Posterior cingulate gyrus (tissue), 11 donors: ENCODE results near the gene RPL34.
A peak's percentile ranks its signal among the peaks of the same experiment; 100 is the strongest.
"Not testable (repeated sequence)": the region's sequence is repeated elsewhere in the genome, so short reads cannot be mapped to it uniquely, and the experiment has no call there.

Experiments
- DNase-seq, 10 donors: peaks; one replicate each; pipeline versions ENCODE4 v3.0.0 to v3.0.0-alpha.2; 2020 to 2021; ENCODE audit warnings: mixed read lengths in 3 of 10
- intact Hi-C: fragments of 100-400 bp; cut with DNase I; formaldehyde crosslinking; loops from one replicate; pipeline ENCODE4 v1.15.1; 2023

The RPL34 gene

GRCh38 chr4:108620101-108620932 is at the start of gene RPL34:
Gene RPL34 (plus strand): TSS chr4:108620576. CDS start chr4:108621960, 1,384 bp downstream.
- DNase-seq, result peak; percentile 92 to 100 (median 96)
- intact Hi-C loops, result loop anchor here (1.0 kb wide), 1 partner anchor 30 kb away; the partner anchor contains the start of gene OSTC

- intact Hi-C loops, result loop anchor here (5.0 kb wide), 1 partner anchor 554 kb away; no protein-coding TSS in a partner anchor
These were observed 49.3 kb upstream of the RPL34 start for GRCh38 chr4:108570993-108571569.

GRCh38 chr4:108574402-108574801 is 46.0 kb upstream of the RPL34 start:
- intact Hi-C loops, result loop anchor here (5.0 kb wide), 1 partner anchor 557 kb away; no protein-coding TSS in a partner anchor
- no peak for DNase-seq

More at GRCh38 chr4:108570993-108571569, 49.3 kb upstream of the RPL34 start:
- no peak for DNase-seq

DNA sequence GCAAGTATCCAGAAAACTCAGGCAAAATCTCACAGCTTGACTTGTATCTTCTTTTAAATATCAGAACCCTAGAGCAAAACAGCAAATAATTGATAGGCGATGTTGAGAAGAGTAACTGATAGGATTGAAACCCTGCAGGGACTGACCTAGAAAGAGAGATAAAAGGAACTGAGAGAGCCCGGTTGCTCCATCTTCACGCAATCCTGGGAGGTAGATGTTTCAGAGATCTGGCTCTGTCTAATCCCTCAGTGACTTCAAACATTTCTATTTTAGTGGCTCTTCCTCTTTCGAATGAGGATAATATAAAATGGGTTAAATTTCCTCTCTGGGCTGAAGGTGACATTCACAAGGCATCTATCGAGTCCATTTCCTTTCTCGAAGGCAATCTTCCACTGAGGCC is 39.3 kb upstream of the RPL34 start:
- no peak for DNase-seq
- intact Hi-C loops, result no loop called here

DNA sequence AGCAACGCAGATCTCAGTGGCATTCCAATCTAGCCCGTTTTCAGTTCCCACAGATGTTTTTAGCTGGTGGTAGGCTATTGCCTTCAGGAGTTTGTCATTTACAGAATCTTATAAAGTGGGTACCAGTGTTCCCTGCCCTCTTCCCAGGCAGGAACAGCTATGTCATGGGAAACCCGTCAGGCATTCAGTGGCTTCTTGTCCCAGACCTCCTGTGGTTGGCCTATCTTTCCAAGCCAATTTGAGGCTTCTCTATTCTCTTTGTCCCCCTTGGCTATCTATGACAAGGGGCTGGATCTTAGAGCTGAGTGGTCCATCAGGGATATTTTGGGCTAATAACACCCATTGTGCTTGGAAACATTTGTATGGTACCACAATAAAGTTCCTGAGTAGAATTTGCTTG is 33.6 kb upstream of the RPL34 start:
- no peak for DNase-seq
- intact Hi-C loops, result no loop called here

DNA sequence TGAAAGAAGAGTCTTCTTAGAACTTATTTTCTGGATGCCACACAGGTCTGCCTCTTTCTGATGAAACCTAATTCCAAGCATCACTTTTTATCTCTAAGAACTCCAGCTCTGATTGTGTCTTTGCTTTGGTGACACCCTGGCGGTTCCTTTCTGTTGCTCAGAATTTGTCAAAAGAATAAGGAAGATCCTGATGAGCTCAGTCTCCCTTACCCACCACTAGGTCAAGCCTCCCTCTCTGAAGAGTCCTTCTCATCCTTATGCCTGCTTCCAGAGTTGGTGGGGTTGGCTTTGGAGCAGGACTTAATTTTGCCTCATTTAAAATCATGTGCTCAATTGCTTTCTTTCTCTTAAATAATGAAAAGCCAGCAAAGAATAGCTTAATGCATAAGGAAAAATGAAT is 31.5 kb upstream of the RPL34 start:
- intact Hi-C loops, result no loop called here

GRCh38 chr4:108589961-108590360 is 30.4 kb upstream of the RPL34 start:
- DNase-seq, result no peak
- intact Hi-C loops, result no loop called here

More for the DNA sequence above, 31.5 kb upstream of the RPL34 start:
- DNase-seq, result no peak

DNA sequence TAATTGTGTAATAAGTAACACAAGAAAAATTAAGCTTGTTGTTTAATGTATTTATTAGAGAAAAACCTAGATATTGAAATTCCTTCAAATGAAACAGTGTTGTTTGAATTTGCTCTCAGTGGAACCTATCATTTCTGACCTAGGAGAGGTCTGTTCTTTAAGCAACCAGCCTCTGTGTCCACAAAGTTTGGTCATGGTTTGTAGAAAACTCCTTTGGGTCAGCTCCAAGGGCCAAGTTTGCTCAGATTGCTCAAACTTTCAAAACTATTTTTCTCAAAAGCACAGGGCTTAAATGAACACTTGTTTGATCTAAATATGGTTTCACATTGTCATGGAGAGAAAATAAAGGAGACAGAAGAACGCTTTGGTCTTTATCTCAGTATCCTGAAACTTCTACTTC is 29.6 kb upstream of the RPL34 start:
- DNase-seq, result no peak
- intact Hi-C loops, result no loop called here

GRCh38 chr4:108592674-108592986 is 27.7 kb upstream of the RPL34 start:
- intact Hi-C loops, result no loop called here
- DNase-seq, result no peak

GRCh38 chr4:108594296-108594695 is 26.1 kb upstream of the RPL34 start:
- DNase-seq, intact Hi-C loops: not testable (repeated sequence)

- DNase-seq, result no peak
- intact Hi-C loops, result no loop called here
These were observed 24.0 kb upstream of the RPL34 start for GRCh38 chr4:108596344-108596743.

- intact Hi-C loops, result no loop called here
- no peak for DNase-seq
These were observed 19.3 kb upstream of the RPL34 start for GRCh38 chr4:108601106-108601505.

DNA sequence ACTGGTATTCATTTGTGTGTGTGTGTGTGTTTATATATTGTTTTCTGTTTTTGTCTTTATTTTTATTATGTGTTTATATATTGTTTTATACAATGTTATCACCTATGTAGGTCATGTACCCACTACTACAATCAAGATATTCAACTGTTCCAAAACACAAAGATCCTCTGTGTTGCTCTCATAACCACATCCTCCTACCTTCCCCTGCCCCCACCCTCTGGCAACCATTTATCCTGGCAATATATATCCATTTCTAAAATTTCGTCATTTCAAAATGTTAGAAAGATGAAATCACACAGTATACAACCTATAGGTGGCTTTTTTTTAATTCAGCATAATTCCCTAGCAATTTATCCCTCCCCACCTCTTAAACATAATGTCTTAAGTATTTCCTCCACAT is 18.8 kb upstream of the RPL34 start:
- DNase-seq, result no peak
- intact Hi-C loops, result no loop called here

DNA sequence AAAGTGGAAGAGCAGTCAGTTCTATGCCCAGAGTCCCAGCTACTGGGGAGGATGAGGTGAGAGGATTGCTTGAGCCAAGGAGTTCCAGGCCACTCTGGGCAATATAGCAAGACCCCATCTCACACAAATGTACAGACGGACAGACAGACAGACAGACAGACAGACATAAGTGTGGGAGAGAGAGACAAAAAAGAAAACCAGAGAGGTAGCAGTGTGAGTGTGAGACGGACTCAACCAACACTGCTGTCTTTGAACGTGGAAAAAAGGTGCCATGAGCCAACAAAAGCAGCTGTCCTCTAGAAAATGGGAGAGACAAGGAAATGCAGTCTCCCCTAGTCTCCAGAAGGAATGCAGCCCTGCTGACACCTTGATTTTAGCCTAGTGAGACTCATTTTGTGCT is 18.2 kb upstream of the RPL34 start:
- DNase-seq, result no peak
- intact Hi-C loops, result no loop called here

- intact Hi-C loops, result no loop called here
These were observed 13.1 kb upstream of the RPL34 start for GRCh38 chr4:108607079-108607815.

GRCh38 chr4:108611365-108611764 is 9.0 kb upstream of the RPL34 start:
- no peak for DNase-seq

More at GRCh38 chr4:108607079-108607815, 13.1 kb upstream of the RPL34 start:
- no peak for DNase-seq

DNA sequence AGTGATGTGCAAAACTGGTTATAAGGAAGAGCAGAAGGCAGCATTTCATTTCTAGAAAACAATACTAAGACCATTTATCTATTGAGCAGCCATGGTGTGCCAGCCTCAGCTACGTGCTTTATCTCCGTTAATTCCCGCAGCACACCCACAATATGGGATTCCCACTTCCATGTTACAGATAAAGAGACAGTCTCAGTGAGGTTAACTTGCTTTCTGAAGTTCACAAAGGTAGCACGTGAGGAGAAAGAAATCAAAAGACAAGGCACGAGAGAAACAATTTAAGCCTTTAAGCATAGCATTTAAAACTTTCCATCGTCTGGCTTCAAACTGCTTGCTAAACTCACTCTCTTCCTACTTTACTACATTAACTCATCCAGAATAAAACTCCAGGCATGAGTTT is 8.0 kb upstream of the RPL34 start:
- intact Hi-C loops, result no loop called here
- no peak for DNase-seq

More at GRCh38 chr4:108611365-108611764, 9.0 kb upstream of the RPL34 start:
- intact Hi-C loops, result no loop called here

GRCh38 chr4:108619372-108620100 is 840 bp upstream of the RPL34 start:
- intact Hi-C loops, result loop anchor here (1.0 kb wide), 1 partner anchor 31 kb away; the partner anchor contains the start of gene OSTC
- DNase-seq, result no peak

GRCh38 chr4:108620933-108621905 is 843 bp downstream of the RPL34 start:
- intact Hi-C loops, result loop anchor here (1.0 kb wide), 1 partner anchor 29 kb away; the partner anchor contains the start of gene OSTC
- DNase-seq, result no peak
